NCI-H1930 (cell line): ENCODE data around the gene ZFYVE9.

Experiments used
- DNase-seq, 2 experiments: peaks; one replicate each; lab custom pipeline; 2025; lab: John Stamatoyannopoulos, UW

The ZFYVE9 gene

DNA sequence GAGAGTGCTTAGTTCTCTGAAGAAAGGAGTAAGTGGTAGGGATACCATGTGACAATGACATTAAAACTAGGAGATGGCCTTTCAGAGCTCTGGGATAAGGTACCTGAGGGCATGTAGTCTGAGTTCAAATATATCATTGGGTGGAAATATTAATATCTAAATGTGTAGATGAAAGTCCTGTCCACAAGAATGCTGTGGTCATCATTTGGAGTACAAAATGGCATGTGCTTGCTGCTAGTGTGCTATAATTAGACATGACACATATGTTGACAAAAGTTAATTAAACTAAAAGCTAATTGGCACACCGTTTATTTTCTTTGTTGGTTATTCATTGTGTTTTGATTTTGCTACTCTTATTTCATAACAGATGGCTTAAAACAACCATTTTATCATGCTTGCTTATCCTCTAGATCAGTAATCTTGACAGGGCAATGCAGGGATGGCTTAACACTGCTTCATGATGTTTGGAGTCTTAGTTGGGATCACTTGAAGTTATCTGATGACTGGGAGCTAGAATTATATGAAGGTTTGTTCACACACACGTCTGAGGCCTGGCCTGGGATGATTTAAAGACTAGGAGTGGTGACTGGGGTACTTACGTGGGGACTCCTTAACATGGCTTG is 193.1 kb downstream of the ZFYVE9 start:
- DNase-seq: no peak

DNA sequence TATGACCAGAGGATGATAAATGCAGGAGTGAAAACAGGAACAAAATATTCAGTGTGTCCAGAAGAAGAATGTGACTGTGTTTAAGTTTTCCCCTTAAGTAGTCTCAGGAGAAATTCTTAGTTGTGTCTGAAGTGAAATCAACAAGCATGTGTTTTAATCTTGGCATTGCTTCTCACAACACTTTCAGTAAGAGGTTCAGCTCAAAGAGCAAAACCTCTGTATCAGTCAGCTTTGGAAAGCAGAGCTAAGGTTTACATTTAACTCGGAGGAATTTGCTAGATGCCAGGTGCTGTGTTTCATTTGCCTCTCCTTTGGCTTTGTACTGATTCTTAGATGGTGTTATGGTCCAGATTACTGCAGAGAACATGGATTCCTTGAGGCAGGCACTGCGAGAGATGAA is 195.6 kb downstream of the ZFYVE9 start:
- no peak for DNase-seq

DNA sequence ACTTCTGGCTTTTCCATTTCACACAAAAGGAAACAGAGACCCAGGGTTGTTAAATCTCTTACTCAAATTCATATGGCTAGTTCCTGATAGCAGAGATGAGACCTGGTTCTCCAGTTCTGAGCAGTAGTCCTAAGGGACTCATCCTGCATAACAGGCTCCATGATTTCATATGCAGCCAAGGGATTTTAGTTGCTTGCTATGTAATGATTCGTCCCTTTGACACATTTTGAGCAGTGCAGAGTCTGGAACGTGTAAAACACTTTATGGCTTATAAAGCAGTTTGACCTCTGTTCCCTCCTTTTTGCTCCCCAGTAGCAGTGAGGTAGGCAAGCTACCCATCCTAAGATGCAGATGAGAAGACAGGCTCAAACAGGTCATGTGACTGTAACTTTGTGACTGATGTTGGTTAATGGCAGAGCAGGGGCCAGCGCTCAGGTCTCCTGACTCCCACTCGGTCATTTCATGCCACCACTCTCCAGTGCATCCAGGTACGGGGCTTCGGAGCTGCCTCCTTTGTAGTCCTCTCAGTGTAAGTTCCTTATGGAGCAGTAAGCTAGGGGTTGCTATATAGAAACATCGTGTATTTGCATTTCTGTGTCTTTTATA is 199.9 kb downstream of the ZFYVE9 start:
- DNase-seq: no peak

DNA sequence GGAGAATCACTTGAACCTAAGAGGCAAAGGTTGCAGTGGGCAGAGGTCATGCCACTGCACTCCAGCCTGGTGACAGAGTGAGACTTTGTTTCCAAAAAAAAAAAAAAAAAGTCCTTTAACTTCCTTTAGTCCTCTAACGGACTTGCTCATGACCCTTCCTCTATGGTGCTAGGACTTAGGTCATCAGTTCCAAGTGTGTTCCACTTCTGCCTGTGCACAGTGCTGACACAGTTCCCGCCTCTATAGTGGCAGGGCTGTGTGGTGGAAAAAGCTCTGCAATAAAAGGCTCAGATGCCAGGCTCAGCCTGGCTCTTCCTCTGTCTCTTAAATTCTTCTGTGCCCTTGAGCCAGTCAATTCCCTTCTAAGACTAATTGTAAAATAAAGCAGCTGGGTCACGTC is 202.1 kb downstream of the ZFYVE9 start:
- DNase-seq: no peak

DNA sequence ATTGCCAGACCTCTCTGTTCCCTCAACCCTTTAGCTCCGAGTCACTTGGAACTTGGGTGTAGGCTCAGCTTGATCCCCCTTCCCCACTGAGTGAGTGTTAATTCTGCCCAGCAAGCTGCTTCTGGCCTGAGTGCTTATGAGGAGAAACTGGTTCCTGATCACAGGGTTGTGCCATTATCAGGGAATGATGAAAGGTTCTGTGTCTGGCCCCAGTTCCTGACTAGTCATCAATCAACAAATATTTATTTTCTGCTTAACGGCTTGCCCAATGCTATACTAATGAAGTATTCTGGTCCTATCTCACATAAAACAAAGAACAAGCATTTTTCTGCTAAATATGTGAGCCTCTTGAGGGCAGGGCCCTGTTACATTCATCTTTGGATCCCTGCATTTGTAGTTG is 203.4 kb downstream of the ZFYVE9 start:
- no peak for DNase-seq

DNA sequence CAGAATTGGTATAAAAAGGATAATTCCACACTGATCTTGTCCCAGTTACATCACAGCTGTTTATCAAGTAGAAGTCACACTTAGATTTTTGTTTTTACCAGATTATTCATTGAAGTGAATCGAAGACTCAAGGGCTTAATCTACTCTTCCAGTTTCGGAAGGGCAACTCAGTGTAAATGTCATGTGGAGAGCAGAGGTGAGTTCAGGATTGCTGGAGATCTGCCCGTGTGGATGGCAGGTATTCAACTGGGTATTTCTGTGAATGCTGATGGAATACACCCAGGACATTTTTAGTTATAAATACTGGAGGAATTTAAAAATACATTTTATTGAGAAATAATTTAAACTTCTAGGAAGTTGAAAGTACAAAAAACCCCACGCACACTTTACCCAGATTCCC is 204.8 kb downstream of the ZFYVE9 start:
- no peak for DNase-seq

DNA sequence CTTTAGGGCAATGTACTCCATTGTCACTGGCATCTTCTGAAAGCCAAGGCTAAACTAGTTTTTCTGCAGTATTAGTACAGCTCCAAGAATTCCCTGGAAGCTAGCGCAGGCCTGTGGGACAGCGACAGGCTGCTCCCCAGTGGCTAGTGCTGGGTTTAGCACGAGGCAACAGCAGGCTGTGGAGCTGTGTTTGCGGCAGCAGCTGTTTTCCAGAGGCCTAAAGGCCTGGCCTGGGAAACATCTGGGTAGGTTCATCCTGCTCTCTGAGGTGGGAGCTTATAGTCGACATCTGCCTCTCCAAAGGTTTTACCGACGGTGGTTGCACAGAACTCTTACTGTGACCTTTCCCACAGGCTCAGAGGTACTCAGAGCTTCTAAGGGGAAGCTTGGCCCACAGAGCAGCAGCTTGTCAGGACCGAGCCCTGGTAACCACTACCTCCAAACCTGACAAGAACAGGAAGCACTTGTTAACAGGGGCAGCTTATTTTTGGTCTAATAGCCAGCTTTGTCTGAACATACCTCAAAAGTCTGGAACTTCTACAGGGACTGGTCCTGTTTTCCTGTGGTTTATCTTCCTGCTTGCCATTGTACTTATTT is 206.9 kb downstream of the ZFYVE9 start:
- no peak for DNase-seq

DNA sequence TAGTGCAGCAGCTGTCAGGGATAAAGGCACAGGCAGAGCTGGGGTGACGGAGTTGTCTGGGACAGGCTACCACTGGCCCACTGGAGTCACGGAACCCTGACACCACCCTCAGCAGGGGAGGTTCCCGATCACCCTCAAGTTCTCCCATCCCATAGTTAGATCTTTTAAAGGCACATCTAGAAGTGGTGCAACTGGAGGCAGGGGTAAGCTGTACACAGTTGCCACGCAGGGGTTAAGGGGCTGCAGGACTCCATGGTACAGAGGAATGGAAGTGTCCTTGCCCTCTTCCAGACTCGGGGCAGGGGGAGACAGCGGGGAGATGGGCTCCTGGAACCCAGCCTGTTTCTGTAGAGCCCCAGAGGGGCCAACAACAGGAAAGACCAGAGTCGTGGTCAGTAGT is 210.8 kb downstream of the ZFYVE9 start:
- DNase-seq: no peak

DNA sequence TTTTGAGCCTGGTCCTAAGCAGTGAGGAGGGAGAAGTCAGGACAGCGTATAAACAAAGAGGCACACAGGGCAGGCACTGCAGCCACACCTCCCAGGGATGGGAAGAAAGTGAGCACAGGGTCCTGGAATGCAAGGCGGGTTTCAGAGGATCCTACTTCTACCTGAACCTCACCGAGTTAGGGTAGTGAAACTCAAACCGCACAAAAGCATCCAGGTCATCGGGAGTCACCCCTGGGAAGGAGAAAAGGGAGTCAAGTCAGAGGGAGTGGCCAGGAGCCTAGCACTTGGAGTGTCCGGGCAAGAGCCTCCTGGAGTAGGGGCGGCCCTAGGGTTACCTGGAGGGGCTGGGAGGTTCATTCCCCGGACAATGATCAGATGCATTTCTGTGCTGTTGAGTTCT is 213.5 kb downstream of the ZFYVE9 start:
- no peak for DNase-seq

DNA sequence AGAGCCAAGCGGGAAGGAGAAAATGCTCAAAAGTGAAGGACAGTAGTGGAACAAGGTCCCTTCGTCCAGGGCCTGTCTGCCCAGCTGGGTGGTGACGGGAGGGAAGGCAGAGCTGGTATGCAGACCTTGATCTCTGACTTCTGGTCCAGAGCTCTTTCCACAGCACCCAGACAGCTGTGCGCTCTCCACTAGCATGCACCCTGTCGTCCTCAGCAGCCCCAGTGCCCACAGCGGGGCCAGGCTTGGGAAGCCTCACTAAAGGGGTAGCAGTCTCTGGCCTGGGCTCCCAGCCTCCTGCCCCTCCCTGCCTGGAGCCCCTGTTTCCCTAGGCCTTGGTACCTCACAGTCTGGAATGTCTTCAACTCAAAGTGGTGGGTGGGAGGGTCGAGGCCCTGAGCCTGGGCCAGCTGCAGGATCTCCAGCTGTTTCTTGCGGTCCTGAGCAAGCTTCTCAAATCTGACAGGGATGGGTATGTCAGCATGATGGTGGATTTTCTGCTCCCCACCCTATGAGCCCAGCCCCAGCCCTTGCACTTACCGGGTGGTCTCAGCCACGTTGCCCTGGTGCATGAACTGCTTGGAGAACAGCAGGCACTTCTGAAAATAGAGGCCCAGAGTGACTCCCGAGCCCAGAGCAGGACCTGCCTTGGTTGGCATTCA is 214.1 kb downstream of the ZFYVE9 start:
- no peak for DNase-seq

DNA sequence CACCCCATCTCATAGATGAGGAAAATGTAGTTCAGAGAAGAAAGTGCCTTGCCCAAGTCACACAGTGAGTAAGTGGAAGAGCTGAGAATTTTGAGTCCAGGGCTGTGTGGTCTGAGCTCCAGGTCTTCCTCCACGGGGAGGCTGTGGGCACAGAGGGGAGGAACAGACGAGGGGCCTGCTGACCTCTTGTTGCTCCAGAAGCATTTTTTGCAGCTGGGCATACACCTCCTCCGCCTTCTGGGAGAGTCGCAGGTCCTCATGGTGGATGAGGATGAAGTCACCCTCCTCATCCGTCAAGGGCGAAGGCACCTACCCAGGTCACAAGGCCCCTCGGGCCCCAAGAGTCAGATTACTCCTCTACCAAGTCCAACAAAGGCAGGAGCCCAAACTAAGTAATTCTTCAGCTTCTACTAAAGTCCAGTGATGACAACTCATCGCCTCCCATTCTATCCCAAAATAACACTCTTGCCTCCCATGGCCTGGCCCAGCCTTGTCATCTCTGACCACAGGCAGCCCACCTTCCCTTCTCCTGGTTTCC is 215.0 kb downstream of the ZFYVE9 start:
- DNase-seq: no peak

DNA sequence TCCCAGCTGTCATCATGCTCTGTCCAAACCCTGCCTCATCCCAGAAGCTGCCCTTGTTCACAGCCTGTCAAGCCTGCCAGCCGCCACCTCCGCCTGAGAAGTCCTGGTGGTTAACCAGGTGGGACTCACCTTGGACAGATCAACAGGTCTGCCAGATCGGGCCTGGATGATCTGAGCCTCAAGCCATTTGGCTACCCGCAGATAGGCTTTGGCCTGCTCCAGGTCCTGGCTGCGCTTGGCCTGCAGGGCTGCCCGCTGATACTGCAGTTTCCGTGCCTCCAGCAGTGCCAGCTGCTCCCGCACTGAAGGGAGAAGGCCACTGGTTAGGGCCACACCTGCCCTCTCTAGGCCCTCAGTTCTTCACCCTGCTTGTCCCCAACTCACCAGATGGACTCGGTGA is 215.5 kb downstream of the ZFYVE9 start:
- no peak for DNase-seq

DNA sequence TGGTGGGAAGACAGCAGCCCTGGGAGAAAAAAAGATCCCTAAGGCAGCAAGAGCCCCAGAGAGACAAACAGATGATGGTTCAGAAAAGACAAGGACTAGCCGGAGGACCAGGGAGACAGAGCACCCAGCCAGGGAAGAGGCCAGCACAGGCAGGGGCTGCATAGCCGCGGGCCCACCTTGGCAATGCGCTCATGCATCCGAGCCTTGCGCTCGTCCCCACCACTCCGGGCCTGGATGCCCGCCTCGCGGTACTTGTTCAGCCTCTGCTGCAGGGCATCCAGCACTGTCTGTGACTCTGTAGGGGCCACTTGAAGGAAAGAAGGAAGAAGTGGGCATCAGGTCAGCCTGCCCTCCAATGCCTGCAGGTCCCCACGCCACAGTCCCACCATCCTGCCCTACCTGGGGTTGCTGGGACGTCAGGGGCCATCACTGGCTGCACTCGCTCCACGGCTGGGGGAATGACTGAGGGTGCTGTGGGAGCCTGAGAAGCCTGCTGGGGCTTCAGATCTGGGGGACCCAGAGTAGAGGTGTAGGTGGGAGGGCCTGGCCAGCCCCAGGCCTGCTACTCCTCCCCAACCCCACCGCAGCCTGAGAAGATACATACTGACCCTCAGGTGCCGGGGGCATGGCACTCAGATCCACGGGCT is 217.1 kb downstream of the ZFYVE9 start:
- DNase-seq: no peak

DNA sequence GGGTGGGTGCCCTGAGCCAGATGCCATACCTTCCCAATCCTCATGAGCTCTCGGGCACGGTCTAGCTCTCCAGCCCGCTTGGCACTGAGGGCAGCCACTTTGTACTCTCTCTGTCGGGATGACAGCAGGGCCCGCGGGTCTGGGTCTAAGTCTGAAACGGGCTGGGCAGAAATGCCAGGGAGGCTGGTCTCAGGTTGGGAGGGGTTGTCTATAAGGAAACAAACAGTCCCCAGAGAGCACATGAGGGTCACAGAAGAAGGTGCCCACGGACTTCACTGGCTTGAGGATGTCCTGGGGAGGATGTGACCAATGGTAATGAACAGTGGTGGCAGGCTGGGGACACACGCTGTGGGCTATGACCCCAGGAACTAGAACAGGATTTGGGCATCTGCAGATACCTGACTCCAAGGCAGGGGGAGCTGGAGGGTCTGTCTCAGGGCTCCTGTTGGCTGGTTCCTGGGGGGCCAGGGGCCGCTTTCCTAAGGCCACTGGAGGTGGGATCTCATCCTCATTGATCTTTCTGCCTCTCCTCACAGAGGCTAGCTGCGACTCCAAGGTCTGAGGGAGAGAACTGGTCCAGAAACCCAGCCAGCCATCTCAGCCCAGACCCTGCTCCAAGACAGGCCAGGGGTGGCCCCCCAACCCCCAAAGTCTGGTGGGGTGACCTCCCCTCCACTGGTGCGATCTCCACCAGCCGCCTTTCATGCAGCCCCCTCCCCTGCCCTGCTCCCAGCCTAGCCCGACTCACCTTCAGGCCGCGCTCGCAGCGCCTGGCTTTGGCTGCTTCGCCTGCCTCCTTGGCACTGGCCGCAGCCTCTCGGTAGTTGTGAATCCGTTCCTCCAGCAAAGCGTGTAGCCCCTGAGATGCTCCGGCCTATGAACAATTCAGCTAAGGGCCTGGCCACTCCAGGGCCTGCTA is 218.0 kb downstream of the ZFYVE9 start:
- no peak for DNase-seq

DNA sequence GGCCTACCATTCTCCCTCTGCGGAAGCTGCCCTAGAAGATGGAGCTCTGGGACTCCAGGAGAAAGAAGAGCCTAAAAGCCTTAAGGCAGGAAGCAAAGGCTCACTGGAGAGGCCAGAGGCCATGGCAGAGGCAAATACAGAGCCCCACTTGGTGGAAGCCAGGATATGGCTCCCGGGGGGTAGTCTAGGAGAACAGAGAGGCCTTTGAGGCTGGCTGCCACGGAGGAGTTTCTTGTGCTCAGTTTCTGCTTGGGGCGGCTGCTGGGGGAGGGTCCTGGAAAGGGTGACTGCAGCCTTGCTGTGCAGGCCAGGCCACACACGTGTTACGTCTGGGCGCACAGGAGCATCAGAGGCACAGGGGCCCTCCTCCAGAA is 218.7 kb downstream of the ZFYVE9 start:
- DNase-seq: no peak

DNA sequence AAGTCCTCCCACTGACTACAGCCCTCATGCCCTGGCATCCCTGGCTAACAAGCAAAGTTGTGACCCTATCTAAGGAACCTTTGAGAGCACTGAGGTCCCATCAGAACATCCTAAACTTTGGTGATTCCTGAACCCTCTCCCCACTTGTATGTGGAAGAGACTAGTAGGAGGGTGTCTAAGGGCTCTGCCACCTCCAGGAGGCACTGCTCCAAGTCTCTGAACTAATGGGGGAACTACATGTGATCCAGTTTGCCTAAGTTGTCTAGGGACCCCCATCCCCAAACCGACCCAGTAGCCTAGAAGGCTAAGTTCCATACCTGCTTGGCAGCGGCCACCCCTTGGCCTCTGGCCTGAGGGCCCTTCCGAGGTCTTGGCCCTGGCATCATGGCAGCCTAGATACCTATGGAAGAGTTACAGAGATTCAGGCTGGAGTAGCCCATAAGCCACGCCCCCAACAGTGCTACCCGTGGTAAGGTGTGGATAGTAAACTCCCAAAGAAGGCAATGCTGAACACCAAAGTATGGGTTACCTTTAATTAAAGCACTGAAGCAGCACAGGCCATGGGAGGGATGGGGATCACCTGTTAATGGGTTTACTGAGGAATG is 222.4 kb downstream of the ZFYVE9 start:
- DNase-seq: no peak

DNA sequence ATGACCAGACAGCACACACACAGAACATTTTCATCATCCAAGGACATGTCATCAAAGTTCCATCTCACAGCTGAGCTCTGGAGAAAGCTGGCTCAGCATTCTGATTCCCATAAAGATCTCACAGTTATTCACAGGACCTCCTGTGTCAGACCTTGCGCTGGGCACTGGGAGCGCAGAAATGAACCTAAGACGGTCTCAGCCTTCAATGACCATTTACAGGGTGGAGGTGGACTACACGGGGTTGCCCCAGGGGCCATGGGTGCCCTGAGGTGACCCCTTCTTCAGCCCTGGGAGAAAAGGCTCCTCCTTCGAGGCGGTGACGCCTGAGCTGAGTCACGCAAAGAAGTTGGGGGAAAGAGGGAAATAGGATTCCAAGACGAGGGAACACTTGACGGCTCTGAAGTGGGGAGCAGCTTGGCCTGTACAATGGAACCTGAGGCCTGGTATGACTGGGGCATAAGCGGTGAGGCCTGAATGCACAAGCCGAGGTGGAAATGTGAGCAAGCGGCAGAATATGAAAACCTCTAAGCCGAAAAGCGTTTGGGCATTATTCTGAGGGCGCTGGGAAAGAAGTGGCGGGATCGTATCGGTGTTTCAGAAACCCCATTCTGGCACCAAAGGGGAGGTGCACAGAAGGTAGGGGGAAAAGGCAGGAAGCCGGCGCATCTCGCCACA is 223.3 kb downstream of the ZFYVE9 start:
- no peak for DNase-seq

DNA sequence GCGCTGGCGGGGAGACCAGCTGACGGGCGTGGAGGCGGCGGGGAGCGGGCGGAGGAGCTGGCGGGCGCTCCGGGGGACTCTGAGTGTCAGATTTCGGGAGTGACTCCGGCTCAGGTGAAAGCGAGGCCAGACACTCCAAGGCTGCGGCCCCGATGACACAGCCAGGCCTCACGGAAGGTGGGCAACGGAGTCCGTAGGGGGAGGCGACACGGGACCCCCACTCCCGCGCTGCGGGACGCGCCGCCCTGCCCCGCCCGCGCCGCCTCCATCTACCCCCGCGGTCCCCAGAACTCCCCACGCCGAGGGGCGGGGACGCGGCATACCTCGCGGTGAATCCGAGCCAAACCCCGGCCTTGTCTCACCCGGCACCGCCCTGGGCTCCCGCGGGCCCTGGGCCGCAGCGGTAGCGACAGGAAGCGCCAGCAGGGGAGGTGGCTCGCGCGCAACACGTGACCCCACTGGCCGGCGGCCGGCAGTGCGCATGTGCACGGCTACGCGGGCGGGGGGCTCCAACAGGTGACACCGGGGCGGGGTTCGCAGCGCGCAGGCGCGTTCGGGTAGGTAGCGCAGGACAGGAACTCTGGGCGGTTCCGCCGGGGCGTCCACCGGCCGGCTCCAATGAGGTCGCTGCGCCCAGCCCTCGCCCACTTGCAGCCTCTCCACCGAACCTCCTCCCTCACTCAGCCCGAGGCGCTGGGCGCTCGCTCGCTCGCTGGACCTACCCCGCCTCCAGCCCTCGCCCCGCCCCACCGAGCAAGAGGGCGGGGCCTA is 224.0 kb downstream of the ZFYVE9 start, which contains the start of gene CC2D1B:
Gene CC2D1B, minus strand, starts transcription at position 460 of the 771 bp plus-strand sequence. CDS start 1,585 bp downstream, outside the sequence.
- peak; percentile 95 to 98 for DNase-seq

DNA sequence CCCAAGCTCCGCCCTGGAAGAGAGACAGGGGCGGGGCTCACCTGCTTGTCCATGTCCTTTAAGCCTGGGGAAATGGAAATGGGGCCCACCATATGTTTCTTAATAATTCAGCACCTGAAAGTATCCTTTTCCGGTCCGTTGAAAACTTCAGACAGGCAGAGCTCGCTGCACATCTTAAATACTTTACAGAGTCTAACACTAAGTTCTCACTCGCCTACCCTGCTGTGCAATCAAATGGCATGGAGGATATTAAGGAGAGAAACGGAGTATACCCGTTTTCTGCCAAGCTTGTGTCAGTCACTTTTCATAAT is 224.6 kb downstream of the ZFYVE9 start:
- DNase-seq: no peak

DNA sequence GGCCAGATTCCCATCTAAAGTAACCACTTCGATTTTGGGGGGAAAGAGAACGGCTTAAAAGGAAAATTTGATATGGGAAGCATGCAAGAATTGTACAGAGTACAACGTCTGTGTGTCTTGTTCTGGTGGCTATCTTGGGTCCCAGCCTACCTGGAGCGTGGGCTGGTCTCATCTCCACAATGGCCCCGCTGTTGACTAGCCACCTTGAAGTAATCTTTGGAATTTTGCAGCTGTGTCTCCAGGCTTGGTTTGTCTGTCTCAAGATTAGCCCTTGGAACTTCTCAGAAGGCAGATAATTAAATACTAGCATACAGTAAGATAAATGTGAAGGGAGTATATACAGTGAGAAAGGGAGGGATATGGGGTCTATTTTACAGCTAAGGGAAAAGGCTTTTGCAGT is 225.4 kb downstream of the ZFYVE9 start:
- no peak for DNase-seq
